SJSA1 (cell line): Measurements from ENCODE around the gene DNASE1L1. TPM values are rescaled to one million over a fixed set of nuclear protein-coding genes. Genes with fewer than 3 reads are reported as not detected.
A peak's percentile ranks its signal among the peaks of the same experiment; 100 is the strongest.
"Not testable (repeated sequence)": the region's sequence is repeated elsewhere in the genome, so short reads cannot be mapped to it uniquely, and the experiment has no call there.

Source experiments
- DNase-seq, 2 experiments: peaks; one replicate each; pipeline ENCODE4 v3.0.0-alpha.2; 2015 to 2020; ENCODE audit warnings: low spot score in 2 of 2, low read depth in 1 of 2
- H3K27ac ChIP-seq: fragments of 250-450 bp; sonication (Bioruptor Pico); 2 replicates; pipeline ENCODE4 v1.5.1; 2020; ENCODE audit warnings: mild to moderate bottlenecking, moderate library complexity
- H3K27me3 ChIP-seq: fragments of 250-450 bp; sonication (Bioruptor Pico); replicated peaks from 2 replicates; pipeline ENCODE4 v1.5.1; 2020; ENCODE audit warnings: mild to moderate bottlenecking, moderate library complexity
- H3K36me3 ChIP-seq: fragments of 250-450 bp; sonication (Bioruptor Pico); 2 replicates; pipeline ENCODE4 v1.5.1; 2020; ENCODE audit warnings: mild to moderate bottlenecking
- H3K4me1 ChIP-seq: fragments of 250-450 bp; sonication (Bioruptor Pico); replicated peaks from 2 replicates; pipeline ENCODE4 v1.6.1; 2021; ENCODE audit warnings: mild to moderate bottlenecking
- H3K4me3 ChIP-seq: fragments of 250-450 bp; sonication (Bioruptor Pico); 2 replicates; pipeline ENCODE4 v1.5.1; 2020; ENCODE audit warnings: mild to moderate bottlenecking
- H3K9me3 ChIP-seq: fragments of 250-450 bp; sonication (Bioruptor Pico); replicated peaks from 2 replicates; pipeline ENCODE4 v1.5.1; 2020; ENCODE audit warnings: mild to moderate bottlenecking
- total RNA-seq: library from RNA; depleted of rRNA; stranded (reverse); fragments of >200 nt; shearing (Covaris generic); gene quantifications from 2 replicates; pipeline ENCODE4 v1.2.3, GENCODE V29; 2014

DNASE1L1 gene
- total RNA-seq, 1 experiment from 2014 or later: 41.8 TPM

GRCh38 chrX:154404625-154405192 lies 4.3 kb downstream of the DNASE1L1 start:
- H3K27ac ChIP-seq: no peak overlapping the region
- no peaks in the 10 kb centered on the region for H3K27me3 ChIP-seq
- H3K4me3 ChIP-seq: no peak overlapping the region
- no peak for DNase-seq
- no peaks in the 10 kb centered on the region for H3K9me3 ChIP-seq
- H3K36me3 ChIP-seq: peaks cover 26% of the 10 kb centered on the region
- peaks cover 18% of the 10 kb centered on the region for H3K4me1 ChIP-seq

GRCh38 chrX:154403858-154404257 lies 5.2 kb downstream of the DNASE1L1 start:
- Histone ChIP-seq H3K4me3 (no peak overlapping the region), H3K27me3 (no peaks in the 10 kb centered on the region), H3K36me3 (peaks cover 35% of the 10 kb centered on the region), H3K27ac (no peak overlapping the region), H3K9me3 (no peaks in the 10 kb centered on the region), H3K4me1 (peaks cover 14% of the 10 kb centered on the region)
- DNase-seq: no peak

GRCh38 chrX:154403192-154403591 lies 5.9 kb downstream of the DNASE1L1 start:
- Histone ChIP-seq H3K36me3 (peaks cover 41% of the 10 kb centered on the region), H3K4me1 (peaks cover 8% of the 10 kb centered on the region), H3K4me3 (no peak overlapping the region), H3K27me3 (no peaks in the 10 kb centered on the region), H3K9me3 (no peaks in the 10 kb centered on the region), H3K27ac (no peak overlapping the region)
- no peak for DNase-seq

GRCh38 chrX:154402622-154403127 lies 6.4 kb downstream of the DNASE1L1 start:
- Histone ChIP-seq H3K27ac (no peak overlapping the region), H3K27me3 (no peaks in the 10 kb centered on the region), H3K4me1 (peaks cover 10% of the 10 kb centered on the region), H3K36me3 (peaks cover 41% of the 10 kb centered on the region), H3K4me3 (no peak overlapping the region), H3K9me3 (no peaks in the 10 kb centered on the region)
- no peak for DNase-seq

GRCh38 chrX:154401918-154402621 lies 7.0 kb downstream of the DNASE1L1 start:
- no peaks in the 10 kb centered on the region for H3K9me3 ChIP-seq
- no peak overlapping the region for H3K4me3 ChIP-seq
- no peaks in the 10 kb centered on the region for H3K27me3 ChIP-seq
- H3K36me3 ChIP-seq: peaks cover 41% of the 10 kb centered on the region
- H3K4me1 ChIP-seq: peaks cover 16% of the 10 kb centered on the region
- DNase-seq: no peak
- no peak overlapping the region for H3K27ac ChIP-seq

- H3K4me1 ChIP-seq: peaks cover 16% of the 10 kb centered on the region
- no peak overlapping the region for H3K27ac ChIP-seq
These were observed 7.8 kb downstream of the DNASE1L1 start for GRCh38 chrX:154401045-154401799.

GRCh38 chrX:154400369-154400817 lies 8.7 kb downstream of the DNASE1L1 start:
- Histone ChIP-seq H3K4me1 (peaks cover 16% of the 10 kb centered on the region), H3K36me3 (peaks cover 41% of the 10 kb centered on the region)
- not testable (repeated sequence) for H3K4me3 ChIP-seq, H3K27ac ChIP-seq, DNase-seq, H3K9me3 ChIP-seq, H3K27me3 ChIP-seq

More at GRCh38 chrX:154401045-154401799, 7.8 kb downstream of the DNASE1L1 start:
- no peak overlapping the region for H3K4me3 ChIP-seq
- H3K36me3 ChIP-seq: peaks cover 41% of the 10 kb centered on the region
- no peak for DNase-seq
- no peaks in the 10 kb centered on the region for H3K27me3 ChIP-seq
- H3K9me3 ChIP-seq: no peaks in the 10 kb centered on the region

GRCh38 chrX:154399527-154400368 lies 9.3 kb downstream of the DNASE1L1 start:
- H3K4me3 ChIP-seq: peak overlapping the region; percentile 58
- peaks cover 41% of the 10 kb centered on the region for H3K36me3 ChIP-seq
- no peaks in the 10 kb centered on the region for H3K27me3 ChIP-seq
- peak overlapping the region; percentile 97; the same call in 1 of the 2 replicates for H3K27ac ChIP-seq
- H3K9me3 ChIP-seq: no peaks in the 10 kb centered on the region
- peaks cover 16% of the 10 kb centered on the region for H3K4me1 ChIP-seq
- no peak for DNase-seq

GRCh38 chrX:154398668-154399526 lies 10.2 kb downstream of the DNASE1L1 start:
- H3K4me3 ChIP-seq: peak overlapping the region; percentile 58
- H3K36me3 ChIP-seq: peaks cover 41% of the 10 kb centered on the region
- peak; percentile 77 to 79 for DNase-seq
- peaks cover 16% of the 10 kb centered on the region for H3K4me1 ChIP-seq
- H3K9me3 ChIP-seq: no peaks in the 10 kb centered on the region
- no peaks in the 10 kb centered on the region for H3K27me3 ChIP-seq
- peak overlapping the region; percentile 97 for H3K27ac ChIP-seq

- peaks cover 41% of the 10 kb centered on the region for H3K36me3 ChIP-seq
- H3K9me3 ChIP-seq: no peaks in the 10 kb centered on the region
- peak within 1 kb of the TSS; percentile 58 for H3K4me3 ChIP-seq
- H3K27ac ChIP-seq: peak within 1 kb of the TSS; percentile 97
- peak; percentile 86 to 96 for DNase-seq
- peaks cover 16% of the 10 kb centered on the region for H3K4me1 ChIP-seq
- H3K27me3 ChIP-seq: no peaks in the 10 kb centered on the region
These were observed 11.0 kb downstream of the DNASE1L1 start, which contains the start of gene RPL10 for GRCh38 chrX:154397888-154398667. TSS of gene RPL10 (plus strand) at chrX:154398377. CDS start at chrX:154398520, 143 bp downstream.

- peaks cover 16% of the 10 kb centered on the region for H3K4me1 ChIP-seq
- peak overlapping the region; percentile 58 for H3K4me3 ChIP-seq
- H3K27me3 ChIP-seq: no peaks in the 10 kb centered on the region
- peak in 1 of 2 experiments; percentile 71 for DNase-seq
- H3K36me3 ChIP-seq: peaks cover 40% of the 10 kb centered on the region
- H3K9me3 ChIP-seq: no peaks in the 10 kb centered on the region
- H3K27ac ChIP-seq: peak overlapping the region; percentile 97
These were observed 11.8 kb downstream of the DNASE1L1 start for GRCh38 chrX:154396973-154397887.
